GM23248 (cell line): Measurements from ENCODE around the gene SLC35F4. TPM values are rescaled to one million over a fixed set of nuclear protein-coding genes. Genes with fewer than 3 reads are reported as not detected.

ENCODE experiments used
- DNase-seq: peaks from one replicate; pipeline ENCODE4 v3.0.0-alpha.2; 2015
- H2AFZ ChIP-seq: fragments of 200-600 bp; sonication (generic); 2 replicates; pipeline ENCODE4 v1.6.1; 2016; ENCODE audit warnings: antibody characterized with exemption
- H3F3A ChIP-seq: fragments of 200-600 bp; sonication (generic); 2 replicates; pipeline ENCODE4 v1.6.1; 2016; ENCODE audit warnings: mild to moderate bottlenecking, antibody characterized with exemption, mixed run types; ENCODE audit not compliant: insufficient read depth
- H3K27ac ChIP-seq: fragments of 200-600 bp; sonication (generic); 2 replicates; pipeline ENCODE4 v1.5.1; 2016; ENCODE audit warnings: mild to moderate bottlenecking
- H3K27me3 ChIP-seq: fragments of 200-600 bp; sonication (generic); replicated peaks from 2 replicates; pipeline ENCODE4 v1.6.1; 2016; ENCODE audit warnings: mild to moderate bottlenecking; ENCODE audit not compliant: insufficient read depth
- H3K36me3 ChIP-seq: fragments of 200-600 bp; sonication (generic); 2 replicates; pipeline ENCODE4 v1.6.1; 2016; ENCODE audit warnings: low read depth, mild to moderate bottlenecking
- H3K4me1 ChIP-seq: fragments of 200-600 bp; sonication (generic); 2 replicates; pipeline ENCODE4 v1.6.1; 2016; ENCODE audit warnings: mild to moderate bottlenecking; ENCODE audit not compliant: insufficient read depth
- H3K4me2 ChIP-seq: fragments of 200-600 bp; sonication (generic); one replicate; pipeline ENCODE4 v1.6.1; 2016; ENCODE audit warnings: mild to moderate bottlenecking; ENCODE audit not compliant: unreplicated experiment
- H3K4me3 ChIP-seq: fragments of 200-600 bp; sonication (generic); 2 replicates; pipeline ENCODE4 v1.5.1; 2016; ENCODE audit warnings: mild to moderate bottlenecking
- H3K79me2 ChIP-seq: fragments of 200-600 bp; sonication (generic); 2 replicates; pipeline ENCODE4 v1.6.1; 2016; ENCODE audit warnings: mild to moderate bottlenecking; ENCODE audit not compliant: insufficient read depth
- H3K9ac ChIP-seq: fragments of 200-600 bp; sonication (generic); 2 replicates; pipeline ENCODE4 v1.6.1; 2016; ENCODE audit warnings: mild to moderate bottlenecking
- H3K9me2 ChIP-seq: fragments of 200-600 bp; sonication (generic); 2 replicates; pipeline ENCODE4 v1.6.1; 2016; ENCODE audit warnings: mixed run types, mild to moderate bottlenecking, moderate library complexity; ENCODE audit not compliant: insufficient read depth
- H3K9me3 ChIP-seq: fragments of 200-600 bp; sonication (generic); one replicate; pipeline ENCODE4 v1.6.1; 2017; ENCODE audit warnings: low read depth
- H4K20me1 ChIP-seq: fragments of 200-600 bp; sonication (generic); 2 replicates; pipeline ENCODE4 v1.6.0; 2016; ENCODE audit not compliant: insufficient read depth
- EZH2 ChIP-seq: fragments of 200-600 bp; sonication (generic); IDR thresholded peaks from 2 replicates; pipeline ENCODE4 v1.6.1; 2018; ENCODE audit warnings: antibody characterized with exemption, mild to moderate bottlenecking; ENCODE audit not compliant: insufficient read depth, poor library complexity, severe bottlenecking
- EZH2phosphoT487 ChIP-seq: fragments of 200-600 bp; sonication (generic); IDR thresholded peaks from 2 replicates; pipeline ENCODE4 v1.6.1; 2018; ENCODE audit warnings: antibody characterized with exemption, moderate library complexity, mild to moderate bottlenecking, low read depth; ENCODE audit not compliant: insufficient read depth
- WGBS, 2 experiments: methylation state at CpG; one replicate each; pipeline ENCODE4 v1.1.6; 2015 to 2017; ENCODE audit warnings: low lambda C conversion rate in 2 of 2, low coverage in 1 of 2; ENCODE audit errors: missing lambda C conversion rate in 2 of 2; 5-methylcytosine and 5-hydroxymethylcytosine counted together
- in situ Hi-C: fragments of 300-500 bp; cut with MboI; formaldehyde crosslinking; loops from 2 replicates; pipeline ENCODE4 v1.15.0; 2020
- polyA plus RNA-seq: library from polyadenylated mRNA; unstranded; fragments of >200 nt; fragmentation: Nextera tagmentation; extraction: Ambion mirVana; gene quantifications from 2 replicates; pipeline ENCODE4 v1.2.1, GENCODE V29; 2016
- total RNA-seq: library from RNA; depleted of rRNA; stranded (reverse); fragments of >200 nt; shearing (Covaris generic); gene quantifications from 2 replicates; pipeline ENCODE4 v1.2.3, GENCODE V29; 2014

The SLC35F4 gene
- total and polyA plus RNA-seq, 2 experiments from 2014 or later, result not detected

GRCh38 chr14:57659052-57659451, 206.8 kb downstream of the SLC35F4 start:
- H3K9me3 ChIP-seq, result no peaks in the 10 kb centered on the region
- no peak for DNase-seq
- H3F3A ChIP-seq, result no peaks in the 10 kb centered on the region
- no peak overlapping the region for H3K27ac ChIP-seq
- H3K36me3 ChIP-seq, result no peaks in the 10 kb centered on the region
- no peak overlapping the region for H2AFZ ChIP-seq
- H3K9me2 ChIP-seq, result no peaks in the 10 kb centered on the region
- H3K9ac ChIP-seq, result no peak overlapping the region
- no peaks in the 10 kb centered on the region for H3K79me2 ChIP-seq
- TF ChIP-seq EZH2phosphoT487, result no peak
- TF ChIP-seq EZH2, result no peak
- 0 to 7% methylated on average over 1 of the region's 1 CpG for WGBS, 2 experiments
- no peaks in the 10 kb centered on the region for H4K20me1 ChIP-seq
- H3K4me1 ChIP-seq, result no peaks in the 10 kb centered on the region
- in situ Hi-C loops, result no loop called here
- H3K27me3 ChIP-seq, result no peaks in the 10 kb centered on the region
- H3K4me2 ChIP-seq, result no peak overlapping the region
- H3K4me3 ChIP-seq, result no peak overlapping the region

GRCh38 chr14:57657487-57657886, 208.4 kb downstream of the SLC35F4 start:
- Histone ChIP-seq H3K36me3 (no peaks in the 10 kb centered on the region), H3K4me3 (no peak overlapping the region), H3K9me2 (no peaks in the 10 kb centered on the region), H3F3A (no peaks in the 10 kb centered on the region), H3K9me3 (no peaks in the 10 kb centered on the region), H3K27me3 (no peaks in the 10 kb centered on the region), H2AFZ (no peak overlapping the region), H4K20me1 (no peaks in the 10 kb centered on the region), H3K4me2 (no peak overlapping the region), H3K79me2 (no peaks in the 10 kb centered on the region), H3K27ac (no peak overlapping the region), H3K4me1 (no peaks in the 10 kb centered on the region), H3K9ac (no peak overlapping the region)
- WGBS, 2 experiments, result 23 to 24% methylated on average over 5 of the region's 5 CpGs
- TF ChIP-seq EZH2, result no peak
- TF ChIP-seq EZH2phosphoT487, result no peak
- peak; percentile 20 for DNase-seq
- in situ Hi-C loops, result no loop called here

GRCh38 chr14:57656853-57657252, 209.0 kb downstream of the SLC35F4 start:
- no peaks in the 10 kb centered on the region for H3K36me3 ChIP-seq
- no peak for DNase-seq
- no peaks in the 10 kb centered on the region for H3K9me2 ChIP-seq
- H3K9ac ChIP-seq, result no peak overlapping the region
- no peak for TF ChIP-seq EZH2phosphoT487
- no peak for TF ChIP-seq EZH2
- H3K79me2 ChIP-seq, result no peaks in the 10 kb centered on the region
- H3K27ac ChIP-seq, result no peak overlapping the region
- no peaks in the 10 kb centered on the region for H3F3A ChIP-seq
- no peak overlapping the region for H2AFZ ChIP-seq
- no peaks in the 10 kb centered on the region for H3K27me3 ChIP-seq
- H3K9me3 ChIP-seq, result no peaks in the 10 kb centered on the region
- in situ Hi-C loops, result no loop called here
- no peak overlapping the region for H3K4me3 ChIP-seq
- no peaks in the 10 kb centered on the region for H3K4me1 ChIP-seq
- H4K20me1 ChIP-seq, result no peaks in the 10 kb centered on the region
- 22 to 23% methylated on average over 3 of the region's 3 CpGs for WGBS, 2 experiments
- H3K4me2 ChIP-seq, result no peak overlapping the region

- H3K79me2 ChIP-seq, result no peaks in the 10 kb centered on the region
- peak; percentile 17 for DNase-seq
These were observed 213.1 kb downstream of the SLC35F4 start for GRCh38 chr14:57652769-57653168.

GRCh38 chr14:57641776-57642175, 224.1 kb downstream of the SLC35F4 start:
- Histone ChIP-seq H3K27me3 (no peaks in the 10 kb centered on the region), H3K79me2 (no peaks in the 10 kb centered on the region), H2AFZ (no peak overlapping the region), H3K9me3 (no peaks in the 10 kb centered on the region), H3K9me2 (no peaks in the 10 kb centered on the region), H3K4me1 (no peaks in the 10 kb centered on the region), H3K9ac (no peak overlapping the region), H3K4me3 (no peak overlapping the region), H3F3A (no peaks in the 10 kb centered on the region), H4K20me1 (no peaks in the 10 kb centered on the region), H3K4me2 (no peak overlapping the region), H3K36me3 (no peaks in the 10 kb centered on the region), H3K27ac (no peak overlapping the region)
- DNase-seq, result no peak
- WGBS, 2 experiments, result 2 to 4% methylated on average over 1 of the region's 1 CpG
- TF ChIP-seq EZH2phosphoT487, result no peak
- in situ Hi-C loops, result no loop called here

More at GRCh38 chr14:57652769-57653168, 213.1 kb downstream of the SLC35F4 start:
- Histone ChIP-seq H3K4me3 (no peak overlapping the region), H3K9ac (no peak overlapping the region), H3K4me2 (no peak overlapping the region), H3K27ac (no peak overlapping the region), H3K4me1 (no peaks in the 10 kb centered on the region), H3K9me3 (no peaks in the 10 kb centered on the region), H3K9me2 (no peaks in the 10 kb centered on the region), H4K20me1 (no peaks in the 10 kb centered on the region), H3F3A (no peaks in the 10 kb centered on the region), H3K27me3 (no peaks in the 10 kb centered on the region), H3K36me3 (no peaks in the 10 kb centered on the region), H2AFZ (no peak overlapping the region)
- TF ChIP-seq EZH2phosphoT487 (no peak), EZH2 (no peak)
- in situ Hi-C loops, result no loop called here
